ENCODE data around the gene LYPD6B. TPM values are rescaled to one million over a fixed set of nuclear protein-coding genes. Genes with fewer than 3 reads are reported as not detected.
A peak's percentile ranks its signal among the peaks of the same experiment; 100 is the strongest.

The LYPD6B gene
- polyA plus RNA-seq, 5 donors: 19.7 to 36.1 (median 28.5) TPM

DNA sequence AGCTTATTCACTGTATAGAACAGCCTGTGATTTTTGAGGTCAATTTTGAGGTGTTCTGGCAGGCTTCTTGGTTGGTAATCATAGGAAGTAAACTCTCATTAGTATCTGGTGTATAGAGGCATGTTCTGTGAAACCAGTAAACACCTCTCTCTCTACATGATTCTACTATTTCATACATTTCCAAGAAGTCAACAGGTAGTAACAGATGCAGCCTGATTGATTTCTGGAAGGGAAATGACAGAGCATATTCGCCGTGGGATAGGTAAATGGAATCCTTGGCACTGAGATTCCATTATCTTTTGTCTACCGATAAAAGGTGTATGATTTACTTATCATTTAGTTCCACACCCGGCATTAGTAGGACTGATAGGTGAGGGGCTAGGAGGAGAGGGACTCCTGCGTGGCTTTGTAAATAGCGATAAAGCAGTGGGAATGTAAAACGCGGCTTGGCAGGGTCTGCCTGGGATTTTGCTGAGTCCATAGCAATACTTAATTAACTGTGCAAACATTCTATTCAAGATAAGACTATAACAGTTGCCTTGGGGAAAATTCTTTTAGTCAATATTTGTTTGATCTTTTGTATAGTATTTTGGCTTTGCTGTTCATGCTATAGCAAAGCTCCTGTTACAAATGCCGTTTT lies 32.3 kb downstream of the LYPD6B start:
- peak in 1 of 2 donors; percentile 78 for DNase-seq

DNA sequence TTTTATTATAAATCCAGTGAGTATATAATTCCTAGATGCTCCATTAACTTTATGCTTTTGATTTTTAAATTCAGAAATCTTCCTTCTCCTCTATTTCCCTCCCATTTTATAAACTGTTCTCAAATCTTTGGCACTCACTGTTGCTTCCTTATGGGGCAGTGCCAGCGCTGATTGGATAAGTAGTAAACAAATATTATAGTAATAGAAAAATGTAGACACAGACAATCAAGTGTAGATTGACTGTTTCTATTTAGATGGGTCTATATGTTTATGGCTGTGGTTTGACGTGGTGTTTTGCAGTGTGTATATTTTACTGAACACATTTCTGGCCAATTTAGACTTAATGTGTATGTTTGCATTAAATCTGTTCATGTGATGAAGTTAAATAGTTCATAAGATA lies 36.6 kb downstream of the LYPD6B start:
- no peak for DNase-seq

DNA sequence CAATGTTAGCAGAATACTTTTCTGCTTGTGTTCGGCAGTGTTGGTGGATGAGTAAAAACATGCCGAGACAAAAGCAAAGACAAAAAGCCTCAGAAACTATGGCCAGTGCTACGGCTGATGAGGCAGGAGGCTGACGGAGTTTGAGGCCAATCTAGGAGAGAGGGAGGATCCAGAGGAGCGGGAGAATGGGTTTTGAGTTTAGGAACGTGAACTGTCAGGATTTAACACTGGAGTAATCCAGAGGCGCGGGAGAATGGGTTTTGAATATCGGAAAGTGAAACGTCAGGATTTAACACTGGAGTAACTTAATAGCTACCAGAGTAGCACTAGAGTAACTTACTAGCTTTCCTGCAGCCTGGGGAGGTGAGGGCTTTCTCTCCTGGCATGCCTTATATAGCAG lies 37.4 kb downstream of the LYPD6B start:
- no peak for DNase-seq

DNA sequence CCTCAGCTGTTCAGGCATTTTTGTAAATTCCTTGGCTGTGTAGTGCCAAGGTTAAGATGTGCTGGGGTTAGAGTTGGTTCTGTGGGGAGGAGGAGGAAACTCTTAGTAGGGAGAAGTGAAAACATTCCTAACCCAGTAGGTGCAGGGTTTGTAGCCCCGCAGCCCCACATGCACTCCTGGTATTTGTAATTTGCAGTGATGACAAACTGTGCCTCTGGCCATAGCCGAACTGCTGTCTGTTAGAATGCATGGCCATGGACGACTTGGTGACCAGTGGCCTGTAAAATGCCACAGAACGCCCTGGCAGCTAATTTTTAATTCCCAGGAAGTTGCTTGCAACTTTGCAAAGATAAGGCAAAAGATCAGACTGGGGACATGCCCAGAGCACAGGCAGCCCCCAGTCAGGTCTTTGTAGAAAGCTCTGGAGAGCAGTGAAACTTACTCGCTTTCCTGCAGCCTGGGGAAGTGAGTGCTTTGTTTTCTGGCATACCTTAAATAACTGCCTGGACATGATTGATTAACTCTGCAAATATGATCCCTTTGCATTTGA lies 38.4 kb downstream of the LYPD6B start:
- no peak for DNase-seq

DNA sequence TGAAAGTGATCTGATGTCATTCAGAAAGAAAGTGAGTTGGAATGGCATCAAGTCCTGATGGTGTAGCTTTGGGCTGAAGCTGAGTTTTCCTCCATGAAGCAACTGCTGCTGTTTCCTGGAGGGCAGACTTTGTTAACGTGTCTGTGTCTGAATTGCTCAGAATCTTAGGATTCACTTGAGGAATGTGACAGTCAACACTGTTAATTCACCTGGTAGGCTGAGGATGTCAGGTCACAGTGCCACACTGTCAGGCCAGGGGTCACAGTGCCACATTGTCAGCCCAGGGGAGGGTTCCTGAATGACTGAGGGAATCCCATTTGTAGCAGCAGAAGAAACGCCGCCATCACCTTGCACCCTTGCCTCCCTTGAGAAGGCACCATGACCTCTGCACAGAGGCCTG lies 39.4 kb downstream of the LYPD6B start:
- no peak for DNase-seq

DNA sequence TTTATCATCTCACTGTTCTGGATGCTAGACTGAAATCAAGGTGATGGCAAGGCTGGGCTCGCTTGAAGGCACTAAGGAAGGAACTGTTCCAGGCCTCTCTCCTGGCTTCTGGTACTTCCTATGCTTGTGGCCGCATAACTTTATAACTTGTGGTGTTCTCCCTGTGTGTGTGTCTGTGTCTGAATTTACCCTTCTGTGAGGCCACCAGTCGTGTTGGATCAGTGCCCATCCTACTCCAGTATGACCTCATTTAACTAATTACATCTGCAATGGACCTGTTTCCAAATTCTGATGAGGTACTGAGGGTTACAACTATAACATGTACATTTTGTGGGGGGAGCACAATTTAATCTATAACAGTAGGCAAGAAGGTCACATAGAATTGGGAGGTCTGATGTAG lies 41.6 kb downstream of the LYPD6B start:
- no peak for DNase-seq

DNA sequence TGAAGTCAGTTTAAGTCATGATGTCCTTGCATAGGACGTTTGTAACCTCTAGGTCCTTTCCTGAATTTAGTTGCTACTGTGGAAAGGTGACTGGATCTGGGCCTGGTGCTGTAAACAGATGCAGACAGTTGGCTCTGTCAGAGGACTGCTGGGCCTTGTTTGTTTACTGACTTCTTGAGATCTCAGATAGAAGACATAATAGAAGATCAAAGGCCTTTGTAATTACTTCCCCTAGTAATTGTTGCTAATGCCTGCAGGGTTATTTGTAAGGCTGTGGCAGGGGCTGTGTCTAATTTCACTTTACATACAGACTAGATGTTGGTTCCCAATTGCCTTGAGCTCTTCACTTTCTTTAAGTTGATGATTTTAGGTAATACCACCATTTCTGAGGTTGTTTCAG lies 42.5 kb downstream of the LYPD6B start:
- no peak for DNase-seq

DNA sequence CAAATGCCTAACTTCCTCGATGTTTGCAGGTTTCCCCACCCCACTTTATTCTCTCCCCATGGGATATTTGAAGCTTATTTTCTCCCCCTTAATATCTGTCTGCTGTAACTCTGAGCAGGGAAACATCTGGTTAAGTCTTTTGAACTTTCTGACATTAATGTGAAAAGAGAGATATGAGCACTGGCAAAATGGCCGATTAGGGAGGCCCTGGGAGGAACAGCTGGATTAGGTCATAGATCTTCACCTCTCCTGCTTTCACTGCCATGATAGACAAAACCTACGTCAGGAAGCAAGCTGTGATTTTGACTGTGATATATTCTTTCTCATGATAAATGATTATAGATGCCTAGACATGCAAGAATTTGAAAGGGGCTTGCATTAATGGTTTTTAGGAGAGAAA lies 43.6 kb downstream of the LYPD6B start:
- DNase-seq: no peak

DNA sequence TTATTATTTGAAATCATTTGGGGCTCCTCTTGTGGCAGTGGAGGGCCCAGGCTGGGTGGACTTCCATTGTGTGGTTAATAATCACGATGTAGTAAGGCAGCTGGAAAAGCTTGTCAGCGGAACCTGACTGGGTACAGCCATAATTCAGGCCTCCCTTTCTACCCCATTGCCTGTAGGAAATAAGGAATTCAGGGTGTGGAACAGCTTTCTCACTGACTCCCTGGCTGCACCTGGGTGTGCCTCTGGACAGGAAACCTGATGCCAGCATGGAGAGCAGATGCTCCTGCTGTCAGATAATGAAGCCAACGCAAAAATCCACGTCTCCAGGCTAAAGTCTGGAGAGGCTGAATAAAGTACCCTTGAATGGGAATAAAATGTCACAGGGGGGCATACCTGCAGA lies 44.2 kb downstream of the LYPD6B start:
- DNase-seq: no peak

DNA sequence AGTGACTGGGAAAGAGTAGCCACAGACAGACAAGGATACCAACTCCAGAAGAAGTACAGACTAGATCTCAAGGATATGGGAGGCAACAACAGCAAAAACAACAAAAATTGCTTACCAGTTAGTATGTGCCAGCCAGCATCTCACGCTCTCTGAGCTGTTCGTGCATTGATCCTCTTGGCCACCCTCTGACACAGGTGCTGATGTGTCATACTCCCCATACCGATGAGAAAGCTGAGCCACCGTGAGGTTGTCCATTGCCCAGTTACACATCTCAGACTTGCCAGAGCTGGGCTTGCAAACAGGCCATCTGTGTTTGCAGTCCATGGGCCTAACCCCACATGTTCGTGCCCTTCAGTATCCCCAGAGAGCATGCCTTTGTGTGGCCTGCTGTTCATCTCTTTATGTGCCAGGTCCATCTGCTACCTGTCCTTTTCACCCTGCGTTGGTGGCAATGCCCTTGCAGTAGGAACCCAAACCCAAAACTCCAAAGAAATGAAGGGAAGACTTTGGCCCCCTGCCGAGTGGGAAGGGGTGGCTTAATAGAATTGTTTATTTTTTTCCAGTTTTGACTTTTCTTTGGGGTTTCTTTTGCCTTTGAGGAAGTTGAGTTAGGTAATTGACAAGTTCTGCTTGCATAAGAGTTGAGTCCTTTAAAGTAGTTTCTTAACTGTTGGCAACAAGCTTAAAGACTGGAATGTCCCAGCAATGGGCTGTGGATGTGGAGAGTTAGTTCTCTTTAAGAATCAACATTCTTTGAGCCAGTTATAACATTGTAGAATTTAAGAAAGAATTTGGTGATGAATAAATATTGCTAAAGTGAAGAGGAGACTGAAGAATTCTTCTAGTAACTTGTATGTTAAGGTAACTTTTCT lies 46.7 kb downstream of the LYPD6B start:
- no peak for DNase-seq

DNA sequence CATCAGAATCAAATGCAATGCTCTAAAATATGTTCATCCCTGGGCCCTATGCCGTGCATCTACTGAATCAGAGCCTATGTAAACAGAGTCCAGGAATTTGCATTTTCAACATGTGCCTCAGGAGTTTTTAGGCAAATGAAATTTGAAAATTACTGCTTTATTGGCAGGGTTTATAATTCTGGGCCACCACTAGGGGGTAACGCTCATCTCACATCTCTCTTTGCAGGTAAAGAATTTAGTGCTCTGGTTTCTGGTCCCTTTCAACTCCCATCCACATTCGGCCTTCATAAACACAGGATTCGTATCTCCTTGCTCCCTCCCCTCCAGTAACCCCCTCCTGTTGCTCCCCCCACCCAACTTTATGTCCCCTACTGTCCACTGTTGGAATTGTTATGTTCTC lies 49.3 kb downstream of the LYPD6B start:
- DNase-seq: no peak

DNA sequence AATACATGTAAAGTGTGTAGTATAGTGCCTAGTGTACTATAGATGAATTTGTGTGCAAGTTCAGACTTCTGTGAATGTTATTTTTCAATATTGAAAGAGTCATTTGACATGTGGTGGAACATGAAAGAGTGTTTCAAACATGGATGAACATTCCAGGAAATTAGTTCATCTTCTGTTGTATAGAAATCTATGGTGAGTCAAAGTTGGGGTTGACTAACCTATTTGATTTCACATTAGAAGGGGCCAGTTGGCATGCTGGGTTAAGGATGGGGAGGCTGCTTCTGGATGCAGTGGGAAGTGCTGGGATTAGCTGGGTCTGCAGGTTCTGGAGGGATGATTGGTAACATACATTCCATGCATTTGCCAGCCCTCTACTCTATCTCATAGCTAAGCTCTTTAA lies 50.6 kb downstream of the LYPD6B start:
- DNase-seq: no peak

DNA sequence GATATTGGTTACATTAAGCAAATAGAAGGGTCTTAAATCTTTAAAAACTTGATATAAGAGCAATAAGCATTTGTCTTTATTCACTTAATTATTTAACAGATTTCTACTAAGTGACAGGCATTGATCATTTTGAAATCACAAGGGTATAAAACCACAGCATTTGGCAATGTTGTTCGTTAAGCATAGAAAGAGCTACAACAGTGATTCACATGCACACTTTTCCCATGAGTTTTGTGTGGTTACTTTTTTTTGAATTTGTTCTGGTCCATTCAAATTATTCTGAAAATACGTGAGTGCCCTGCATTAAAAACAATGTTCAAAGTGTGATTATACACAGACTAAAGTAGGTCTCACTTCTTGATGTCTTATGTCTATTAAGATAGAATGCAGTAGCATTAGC lies 52.2 kb downstream of the LYPD6B start:
- DNase-seq: no peak

DNA sequence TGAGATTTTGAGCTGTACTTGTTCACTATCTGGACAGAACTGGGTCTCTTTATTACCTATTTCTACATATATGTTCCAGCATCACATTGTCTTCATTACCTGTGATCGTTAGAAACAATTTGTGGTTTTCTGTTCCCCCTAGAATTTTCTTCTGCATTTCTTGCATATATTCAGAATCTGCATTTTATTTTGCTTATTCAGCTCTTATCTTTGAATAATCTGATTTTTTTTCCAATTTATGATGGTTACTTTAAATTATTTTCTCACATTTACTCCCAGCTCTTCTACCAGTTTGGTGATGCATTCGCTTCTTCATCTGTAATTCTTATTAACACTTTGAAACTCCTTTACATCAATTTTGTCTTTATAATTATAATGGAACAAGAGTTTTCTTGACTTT lies 55.1 kb downstream of the LYPD6B start:
- no peak for DNase-seq

DNA sequence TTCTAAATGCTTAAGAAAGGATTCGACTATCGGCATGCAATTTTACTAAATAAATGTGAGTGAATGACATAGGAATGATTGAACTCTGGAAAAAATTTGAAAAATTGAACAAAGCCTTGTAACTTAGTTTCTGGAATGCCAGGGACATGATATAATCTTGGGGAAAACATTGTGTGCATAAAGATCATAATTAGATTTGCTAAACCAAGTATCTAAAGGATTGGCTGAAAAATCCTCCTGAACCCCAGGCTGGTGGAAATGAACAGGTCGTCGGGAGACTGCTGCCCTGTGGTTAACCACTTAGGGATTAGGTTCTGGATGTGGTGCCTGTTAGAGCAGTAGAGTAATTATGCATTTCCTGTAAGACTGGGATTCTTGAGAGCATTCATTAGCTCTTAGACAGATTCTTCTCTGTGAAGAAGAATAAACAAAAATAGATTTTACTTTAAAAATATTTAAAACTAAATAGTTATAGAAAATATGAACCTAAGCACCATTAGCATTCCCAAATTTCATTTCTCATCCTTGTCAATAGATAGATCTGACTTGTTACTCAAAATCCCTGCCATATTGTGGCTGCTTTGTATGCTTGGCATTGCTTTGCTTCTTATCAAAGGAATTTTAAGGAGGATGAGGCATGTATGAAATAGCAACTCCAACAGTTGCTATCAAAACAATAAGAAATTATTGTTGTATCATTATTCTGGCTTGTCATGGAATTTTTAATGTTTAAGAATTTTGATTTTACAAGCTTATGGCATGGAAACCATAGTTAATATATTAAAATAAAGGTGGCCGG lies 55.9 kb downstream of the LYPD6B start:
- no peak for DNase-seq

DNA sequence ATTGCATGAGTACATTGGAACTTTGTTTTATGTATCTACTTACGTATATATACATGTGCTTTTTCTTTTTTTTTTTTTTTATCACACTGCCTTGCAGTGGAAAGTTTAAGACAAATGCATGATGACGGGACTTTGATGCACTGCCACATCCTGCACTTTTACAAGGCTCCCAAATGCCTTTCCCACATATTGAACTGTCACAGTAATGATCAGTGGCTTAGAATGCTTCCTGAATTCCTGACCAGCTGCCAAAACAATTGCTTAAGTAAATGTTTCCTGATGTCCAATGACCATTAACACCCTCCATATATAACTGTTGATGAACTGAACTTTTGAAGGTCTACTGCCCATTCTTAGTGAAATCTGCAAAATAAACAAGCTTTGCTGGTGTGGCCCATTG lies 60.2 kb downstream of the LYPD6B start:
- peak; percentile 75 to 84 for DNase-seq

DNA sequence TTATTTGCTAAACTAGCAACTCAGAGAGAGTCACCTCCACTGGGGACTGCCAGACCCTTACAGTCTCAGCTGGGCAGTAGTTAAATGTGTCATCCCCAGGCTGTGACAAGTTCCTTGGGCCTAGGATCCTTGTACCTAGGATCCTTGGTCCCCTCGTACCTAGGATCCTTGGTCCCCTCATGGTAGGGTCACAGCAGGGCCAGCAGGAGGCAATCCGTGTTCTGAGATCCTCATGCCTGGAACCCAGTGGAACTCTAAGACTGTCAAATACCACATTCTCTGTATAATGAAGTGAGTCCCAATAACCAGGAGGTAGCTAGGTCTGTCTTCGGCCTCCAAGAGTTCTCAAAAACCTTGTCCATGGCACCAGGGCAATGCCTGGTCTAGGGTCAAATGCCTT lies 60.8 kb downstream of the LYPD6B start:
- DNase-seq: no peak

DNA sequence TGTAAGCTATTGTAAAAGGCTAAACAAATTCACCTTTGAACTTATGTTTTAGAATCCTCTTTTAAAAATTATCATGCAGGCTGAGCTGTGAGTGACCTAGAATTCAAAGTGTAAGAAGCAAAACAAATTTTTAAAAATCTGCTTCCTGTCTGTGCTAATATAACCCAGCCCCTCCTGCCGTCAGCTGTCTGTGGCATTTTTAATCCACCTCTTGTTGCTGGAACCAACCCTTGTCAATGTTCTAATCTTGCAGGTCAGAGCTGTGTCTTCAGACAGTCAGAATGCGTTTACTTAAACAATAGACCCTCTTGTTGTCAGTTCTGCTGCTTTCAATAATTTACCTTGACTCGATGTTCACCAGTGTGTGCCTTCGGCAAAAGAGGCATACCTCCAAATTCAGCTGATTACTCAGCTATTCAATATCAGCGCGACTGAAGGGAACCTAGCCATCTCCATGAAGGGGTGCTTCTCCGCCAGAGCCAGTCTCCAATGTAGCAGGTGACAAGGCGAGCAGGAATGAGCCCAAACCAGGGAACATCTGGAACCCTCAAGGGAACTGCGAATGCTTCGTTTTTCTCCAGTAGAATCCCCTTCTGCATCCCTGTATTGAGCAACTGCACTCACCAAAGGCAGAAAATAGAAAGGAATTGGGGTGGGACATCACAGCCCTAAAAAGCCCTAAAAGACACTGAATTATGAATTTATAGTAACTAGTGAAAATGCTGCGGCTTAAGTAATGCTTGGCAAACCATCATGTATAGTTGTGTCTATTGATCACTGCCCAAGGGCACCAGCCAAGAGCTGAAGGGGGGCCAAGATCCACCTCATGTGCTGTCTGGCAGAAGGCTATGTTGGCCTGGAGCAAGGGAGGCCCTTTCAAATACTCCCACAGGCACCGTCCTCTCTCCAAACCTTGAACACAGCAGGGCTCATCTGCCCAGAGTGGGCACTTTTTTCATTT lies 62.5 kb downstream of the LYPD6B start:
- DNase-seq: no peak

DNA sequence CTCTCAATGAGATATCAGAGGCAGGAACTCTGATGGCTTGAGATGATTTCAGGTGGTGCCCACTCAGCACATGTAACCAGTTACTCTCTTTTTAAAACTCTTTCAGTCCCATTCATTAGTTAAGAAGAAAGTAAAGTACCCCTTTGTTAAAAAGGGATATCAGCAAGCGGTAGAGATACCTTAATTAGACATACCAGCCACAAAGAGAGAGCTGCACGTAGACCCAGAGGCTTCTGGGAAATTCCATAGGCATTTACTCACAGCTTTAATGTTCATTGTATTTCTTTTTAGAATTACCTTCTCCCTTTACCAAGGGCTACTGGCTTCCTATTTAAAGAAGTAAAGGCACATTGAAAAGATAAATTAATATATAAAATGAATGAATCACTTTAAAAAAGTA lies 63.3 kb downstream of the LYPD6B start:
- no peak for DNase-seq

DNA sequence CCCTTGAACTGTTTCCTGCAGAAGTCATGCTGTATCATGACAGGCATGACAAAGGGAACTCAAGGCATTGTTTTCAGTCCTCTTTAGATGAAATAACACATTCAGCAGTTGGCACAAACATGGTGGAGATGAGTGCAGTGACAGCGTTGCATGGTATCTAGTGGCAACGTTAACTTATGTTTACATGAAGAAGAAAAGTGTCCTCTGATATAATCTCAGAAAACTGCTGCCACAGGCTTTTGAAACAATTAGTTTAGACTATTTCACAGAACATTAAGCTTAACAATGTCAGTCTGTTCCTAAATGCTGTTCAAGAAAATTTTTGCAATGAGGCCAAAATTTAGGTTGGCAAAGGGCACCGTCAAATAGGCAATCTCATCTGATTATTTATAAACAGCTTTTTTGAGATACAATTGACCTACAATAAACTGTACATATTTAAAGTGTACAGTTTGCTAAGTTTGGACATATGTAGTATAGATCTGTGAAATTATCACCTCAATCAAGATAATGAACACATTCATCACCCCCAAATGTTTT lies 64.7 kb downstream of the LYPD6B start:
- DNase-seq: peak in 1 of 2 donors; percentile 33

DNA sequence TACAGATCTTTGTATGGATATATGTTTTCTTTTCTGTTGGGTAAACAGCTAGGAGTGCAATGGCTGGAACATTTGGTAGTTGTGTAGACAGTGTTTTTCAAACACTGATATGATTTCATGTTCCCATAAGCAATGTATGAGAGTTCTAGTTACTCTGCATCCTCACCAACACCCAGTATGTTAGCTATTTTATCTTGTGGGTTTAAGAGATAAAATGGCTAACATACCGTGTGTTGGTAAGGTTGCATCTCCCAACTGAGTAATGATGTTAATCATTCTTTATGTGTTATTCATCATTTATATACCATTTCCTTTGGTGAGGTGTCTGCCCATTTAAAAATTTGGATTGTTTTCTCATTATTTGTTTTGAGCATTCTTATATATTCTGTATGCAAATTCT lies 65.7 kb downstream of the LYPD6B start:
- no peak for DNase-seq
